HL-60/S4 treated with phorbol 12-myristate 13-acetate at 8.2 ng/mL for 4 days and 3 days (cell line): Measurements from ENCODE around the gene ABCC10.
"Not testable (repeated sequence)": the region's sequence is repeated elsewhere in the genome, so short reads cannot be mapped to it uniquely, and the experiment has no call there.

Source experiments
- in situ Hi-C: fragments of 300-500 bp; cut with MboI; formaldehyde crosslinking; loops from 2 replicates; pipeline ENCODE4 v1.15.0; 2022; ENCODE audit warnings: low sequenced_read_pairs

Gene ABCC10

GRCh38 chr6:43407296-43407695 lies 20.0 kb upstream of the ABCC10 start:
- in situ Hi-C loops = no loop called here

GRCh38 chr6:43408259-43408658 lies 19.1 kb upstream of the ABCC10 start:
- in situ Hi-C loops = no loop called here

- in situ Hi-C loops = not testable (repeated sequence)
Measured at GRCh38 chr6:43410776-43411175, 16.6 kb upstream of the ABCC10 start.

- in situ Hi-C loops = no loop called here
Measured at GRCh38 chr6:43412541-43412940, 14.8 kb upstream of the ABCC10 start.

- in situ Hi-C loops = no loop called here
Measured at GRCh38 chr6:43413002-43413401, 14.3 kb upstream of the ABCC10 start.

- in situ Hi-C loops = not testable (repeated sequence)
Measured at GRCh38 chr6:43415275-43415674, 12.1 kb upstream of the ABCC10 start.

- in situ Hi-C loops = no loop called here
Measured at GRCh38 chr6:43416935-43417334, 10.4 kb upstream of the ABCC10 start.

GRCh38 chr6:43420012-43420709 lies 7.2 kb upstream of the ABCC10 start:
- in situ Hi-C loops = no loop called here

GRCh38 chr6:43421831-43422230 lies 5.5 kb upstream of the ABCC10 start:
- in situ Hi-C loops = no loop called here

- in situ Hi-C loops = not testable (repeated sequence)
Measured at GRCh38 chr6:43425083-43425482, 2.3 kb upstream of the ABCC10 start.

GRCh38 chr6:43426928-43427405 lies 374 bp upstream of the ABCC10 start:
- in situ Hi-C loops = no loop called here

GRCh38 chr6:43428112-43428570 lies 800 bp downstream of the ABCC10 start:
- in situ Hi-C loops = no loop called here

- in situ Hi-C loops = no loop called here
Measured at GRCh38 chr6:43428874-43429273, 1.5 kb downstream of the ABCC10 start.

GRCh38 chr6:43432009-43432945 lies 4.9 kb downstream of the ABCC10 start:
- in situ Hi-C loops = no loop called here

- in situ Hi-C loops = no loop called here
Measured at GRCh38 chr6:43433148-43433547, 5.8 kb downstream of the ABCC10 start.

- in situ Hi-C loops = no loop called here
Measured at GRCh38 chr6:43434001-43434840, 6.9 kb downstream of the ABCC10 start.

GRCh38 chr6:43434943-43435342 lies 7.6 kb downstream of the ABCC10 start:
- in situ Hi-C loops = no loop called here

GRCh38 chr6:43435682-43436437 lies 8.5 kb downstream of the ABCC10 start:
- in situ Hi-C loops = no loop called here

- in situ Hi-C loops = no loop called here
Measured at GRCh38 chr6:43436577-43437282, 9.4 kb downstream of the ABCC10 start.

GRCh38 chr6:43437700-43438099 lies 10.4 kb downstream of the ABCC10 start:
- in situ Hi-C loops = no loop called here
